SIG-M5 treated with dmso at 0.1 percent for 504 hours (cell line): ENCODE measurements around the gene INTS14.
"Not testable (repeated sequence)": the region's sequence is repeated elsewhere in the genome, so short reads cannot be mapped to it uniquely, and the experiment has no call there.

Experiments used
- DNase-seq: peaks from one replicate; lab custom pipeline; 2025; ENCODE audit not compliant: unreplicated experiment; lab: John Stamatoyannopoulos, UW

INTS14 gene

GRCh38 chr15:65632780-65633375 lies 21.9 kb upstream of the INTS14 start:
- no peak for DNase-seq

DNA sequence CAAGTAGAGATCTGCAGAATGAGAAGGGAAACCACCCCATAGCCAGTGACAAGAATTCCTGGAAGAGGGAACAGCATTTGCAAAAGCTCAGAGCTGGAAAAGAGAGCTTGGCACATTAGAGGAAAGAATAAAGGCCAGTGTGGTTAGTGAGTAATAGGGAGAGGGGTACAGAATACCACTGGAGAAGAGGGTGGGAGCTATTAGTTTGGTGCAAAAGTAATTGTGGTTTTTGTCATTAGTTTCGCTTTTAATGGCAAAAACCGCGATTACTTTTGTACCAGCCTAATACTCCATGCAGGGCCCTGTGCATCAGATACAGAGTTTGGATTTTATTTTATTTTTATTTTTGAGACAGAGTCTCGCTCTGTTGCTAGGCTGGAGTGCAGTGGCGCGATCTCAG lies 20.6 kb upstream of the INTS14 start:
- no peak for DNase-seq

- no peak for DNase-seq
Observed at GRCh38 chr15:65630760-65631159, 19.8 kb upstream of the INTS14 start.

DNA sequence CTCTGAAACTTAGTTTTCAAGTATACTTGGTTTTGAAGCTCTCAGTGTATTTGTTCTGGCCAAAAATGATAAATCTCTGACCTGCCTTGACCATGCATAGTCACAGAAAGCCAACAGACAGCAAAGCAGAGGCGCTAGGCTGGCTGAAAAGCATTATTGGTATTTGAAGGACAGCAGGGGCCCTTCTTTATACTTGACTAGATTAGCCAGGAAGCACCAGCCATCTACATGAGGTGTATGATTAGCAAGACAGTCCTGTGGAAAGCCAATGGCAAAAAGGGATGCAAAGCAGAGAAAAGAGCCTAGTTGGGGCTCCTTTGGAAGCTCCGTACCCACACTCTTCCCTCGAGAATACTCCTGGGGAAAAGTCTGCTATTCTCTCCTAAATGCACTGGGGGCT lies 18.6 kb upstream of the INTS14 start:
- no peak for DNase-seq

- no peak for DNase-seq
Observed at GRCh38 chr15:65626856-65627255, 15.9 kb upstream of the INTS14 start.

GRCh38 chr15:65623103-65623502 lies 12.2 kb upstream of the INTS14 start:
- no peak for DNase-seq

- no peak for DNase-seq
Observed at GRCh38 chr15:65621638-65622037, 10.7 kb upstream of the INTS14 start, which contains the start of gene SLC24A1. TSS of gene SLC24A1 (plus strand) at chr15:65621938. CDS start at chr15:65624081, 2,143 bp downstream.

DNA sequence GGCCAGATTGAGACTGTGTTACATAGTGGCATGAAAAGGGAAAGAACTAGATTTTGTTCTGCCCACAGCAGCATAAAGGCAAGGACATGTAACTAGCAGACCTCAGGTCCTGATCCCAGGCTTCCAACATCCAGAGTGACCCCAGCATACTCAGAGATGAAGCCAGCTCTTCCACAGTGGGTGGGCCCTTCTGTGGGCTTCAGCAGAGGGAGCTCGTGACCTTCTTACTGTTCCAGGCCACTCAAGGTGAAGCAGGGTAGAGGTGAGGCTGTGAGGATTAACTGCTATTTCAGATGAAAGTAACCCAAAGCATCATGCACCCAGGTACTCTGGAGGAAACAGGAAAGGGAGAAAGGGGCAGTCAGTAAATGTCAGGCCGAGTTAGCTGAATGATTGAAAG lies 9.9 kb upstream of the INTS14 start:
- DNase-seq: no peak

DNA sequence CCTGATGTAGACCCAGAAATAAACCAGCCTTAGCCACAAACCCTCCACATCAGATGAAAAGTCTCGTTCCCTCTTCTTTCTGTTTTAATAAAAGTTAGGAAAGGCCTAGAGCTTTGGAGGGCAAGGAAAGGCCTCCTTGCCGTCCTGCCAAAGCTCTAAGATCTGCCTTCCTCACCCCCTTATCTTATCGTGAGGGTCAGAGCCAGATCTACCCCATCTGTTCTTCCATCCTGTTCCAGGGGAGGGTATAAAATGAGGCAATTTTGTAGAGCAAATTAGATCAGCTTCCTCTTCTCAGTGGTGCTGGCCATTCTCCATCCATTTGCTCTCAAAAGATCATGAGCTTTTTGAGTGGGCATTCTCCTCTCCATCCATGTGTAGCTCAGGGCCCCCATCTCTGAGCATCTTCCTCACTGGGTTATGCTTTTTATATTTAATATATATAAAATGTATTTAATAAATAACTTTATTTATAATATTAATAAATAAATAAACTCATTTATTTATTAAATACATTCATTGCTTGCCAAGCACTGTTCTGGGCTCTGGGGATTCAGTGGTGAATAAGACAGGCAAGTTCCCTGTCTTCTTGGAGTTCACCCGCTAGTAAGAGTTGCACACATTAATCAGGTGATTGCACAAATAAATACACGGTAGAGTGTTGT lies 8.8 kb upstream of the INTS14 start:
- no peak for DNase-seq

DNA sequence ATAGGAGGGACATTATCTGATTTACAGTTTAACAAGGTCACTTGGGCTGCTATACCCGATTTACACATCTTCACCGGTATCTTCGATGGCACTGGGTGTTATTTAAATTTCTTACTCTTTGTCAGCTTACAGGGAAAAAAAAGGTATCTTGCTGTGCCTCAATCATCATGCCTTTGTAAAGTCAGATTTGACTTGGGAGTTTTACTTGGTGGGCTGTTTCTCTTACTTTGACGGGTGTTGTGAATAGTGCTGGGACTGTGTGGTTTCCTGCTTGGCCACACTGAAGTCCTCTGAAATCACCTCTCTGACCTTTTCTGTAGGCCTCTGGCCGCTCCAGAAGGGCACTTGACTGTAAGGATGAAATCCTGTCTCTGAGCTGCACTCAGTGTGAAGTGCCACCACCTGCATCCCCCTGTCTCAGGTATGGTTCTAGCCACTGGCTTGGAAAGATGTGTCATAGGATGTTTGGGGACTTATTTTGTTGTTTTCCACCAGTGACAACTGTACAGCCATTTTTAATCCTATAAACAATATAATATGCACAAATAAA lies 7.7 kb upstream of the INTS14 start:
- DNase-seq: no peak

DNA sequence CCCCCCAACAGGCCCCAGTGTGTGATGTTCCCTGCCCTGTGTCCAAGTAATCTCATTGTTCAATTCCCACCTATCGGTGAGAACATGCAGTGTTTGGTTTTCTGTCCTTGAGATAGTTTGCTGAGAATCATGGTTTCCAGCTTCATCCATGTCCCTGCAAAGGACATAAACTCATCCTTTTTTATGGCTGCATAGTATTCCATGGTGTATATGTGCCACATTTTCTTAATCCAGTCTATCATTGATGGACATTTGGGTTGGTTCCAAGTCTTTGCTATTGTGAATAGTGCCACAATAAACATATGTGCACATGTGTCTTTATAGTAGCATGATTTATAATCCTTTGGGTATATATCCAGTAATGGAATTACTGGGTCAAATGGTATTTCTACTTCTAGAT lies 5.0 kb upstream of the INTS14 start:
- not testable (repeated sequence) for DNase-seq

DNA sequence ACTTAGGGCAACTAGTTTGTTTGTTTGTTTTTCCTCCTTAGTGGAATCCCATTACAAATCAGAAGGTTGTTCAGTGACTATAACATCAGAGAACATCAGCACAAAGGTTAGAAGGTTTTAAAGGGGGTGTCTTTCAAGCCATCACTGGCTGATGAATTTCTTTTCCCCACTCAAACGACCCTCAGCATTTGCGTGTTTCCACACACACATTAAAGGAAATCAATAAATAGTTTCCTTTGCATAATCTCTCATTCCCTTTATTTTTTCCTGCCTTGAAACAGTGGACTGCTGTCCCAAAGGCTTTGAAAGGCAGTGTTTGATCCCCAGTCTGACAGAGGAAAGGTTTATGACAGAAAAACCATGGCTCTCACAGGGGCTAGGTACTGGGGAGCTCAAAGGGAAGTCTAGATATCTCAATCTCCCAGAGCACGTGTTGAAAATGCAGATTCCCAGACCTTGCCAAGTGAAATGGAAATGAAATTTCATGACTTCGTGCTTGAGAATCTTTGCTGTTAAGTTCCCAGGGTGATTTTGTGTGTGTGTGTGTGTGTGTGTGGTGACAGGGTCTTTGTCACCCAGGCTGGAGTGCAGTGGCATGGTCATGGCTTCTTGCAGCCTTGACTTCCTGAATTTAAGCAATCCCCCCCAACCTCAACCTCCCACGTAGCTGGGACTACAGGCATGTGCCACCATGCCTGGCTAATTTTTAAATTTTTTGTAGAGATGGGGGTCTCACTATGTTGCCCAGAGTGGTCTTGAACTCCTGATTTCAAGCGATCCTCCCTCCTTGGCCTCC lies 2.2 kb upstream of the INTS14 start:
- no peak for DNase-seq

DNA sequence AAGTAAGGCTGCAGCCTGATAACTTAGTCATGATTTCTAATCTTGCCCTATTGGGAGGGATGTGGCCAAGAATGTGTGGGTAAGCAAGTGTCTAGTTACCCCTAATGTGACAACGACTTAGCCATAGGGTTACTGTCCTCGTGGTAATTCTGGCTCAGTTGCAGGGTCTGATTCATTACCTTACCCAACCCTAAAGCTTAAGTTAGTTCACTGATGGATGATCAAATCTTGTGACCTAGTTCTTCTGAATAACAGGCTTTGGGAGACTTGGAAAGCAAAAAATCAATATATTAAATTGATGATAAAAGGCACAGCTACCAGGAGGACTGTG lies 1.6 kb upstream of the INTS14 start:
- no peak for DNase-seq

DNA sequence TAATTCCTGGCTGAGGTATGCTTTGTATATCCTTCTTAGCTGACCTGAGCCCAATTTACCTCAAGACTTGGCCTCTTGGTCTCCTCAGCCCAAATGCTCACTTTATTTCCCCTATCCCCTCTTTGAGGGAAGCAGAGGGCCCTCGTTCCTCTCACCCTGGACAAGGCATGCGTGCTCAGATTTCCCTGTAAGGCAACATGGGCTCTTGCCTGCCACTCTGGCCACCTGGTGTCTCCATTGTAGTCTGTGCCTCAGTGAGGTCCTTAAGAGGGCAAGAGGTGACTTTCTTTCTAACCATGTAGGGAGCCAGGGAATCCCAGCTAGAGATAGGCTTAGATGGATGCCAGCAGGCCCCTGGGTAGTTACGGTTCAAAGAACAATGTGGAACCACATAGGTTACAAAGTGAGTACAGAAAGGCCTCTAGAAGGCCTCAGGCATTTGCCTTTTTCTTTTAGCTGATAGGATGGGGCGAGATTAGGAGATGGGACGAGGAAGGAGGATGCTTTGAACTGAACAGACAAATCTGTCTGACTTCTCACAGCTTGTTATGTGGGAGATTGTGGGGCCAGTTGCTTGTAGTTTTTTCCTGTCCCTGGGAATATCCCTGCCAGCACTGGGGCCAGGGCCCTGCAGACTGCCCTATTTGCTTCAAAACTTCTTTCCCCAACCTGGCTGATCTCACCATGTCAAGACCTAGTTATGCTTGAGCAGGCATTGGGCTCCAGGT lies 1.1 kb upstream of the INTS14 start:
- DNase-seq: no peak

GRCh38 chr15:65603559-65603958 lies 7.4 kb downstream of the INTS14 start:
- DNase-seq: no peak

DNA sequence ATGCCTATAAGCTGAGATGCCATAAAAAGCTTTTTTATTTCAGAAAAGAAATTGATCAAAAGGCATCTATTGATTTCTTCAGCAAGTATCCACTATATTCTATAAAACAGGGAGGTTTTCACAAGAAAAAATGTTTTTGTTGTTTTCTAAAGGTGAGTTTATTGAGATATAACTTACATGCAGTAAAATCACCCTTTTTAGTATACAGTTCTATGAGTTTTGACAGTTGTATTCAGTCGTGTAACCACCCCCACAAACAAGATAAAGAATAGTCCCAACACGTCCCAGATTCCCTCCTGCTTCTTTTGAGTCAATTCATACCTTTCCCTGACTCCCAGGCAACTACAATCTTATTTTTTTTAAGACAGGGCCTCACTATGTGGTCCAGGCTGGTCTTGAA lies 7.8 kb downstream of the INTS14 start:
- DNase-seq: no peak

- no peak for DNase-seq
Observed at GRCh38 chr15:65599677-65600076, 11.3 kb downstream of the INTS14 start.

DNA sequence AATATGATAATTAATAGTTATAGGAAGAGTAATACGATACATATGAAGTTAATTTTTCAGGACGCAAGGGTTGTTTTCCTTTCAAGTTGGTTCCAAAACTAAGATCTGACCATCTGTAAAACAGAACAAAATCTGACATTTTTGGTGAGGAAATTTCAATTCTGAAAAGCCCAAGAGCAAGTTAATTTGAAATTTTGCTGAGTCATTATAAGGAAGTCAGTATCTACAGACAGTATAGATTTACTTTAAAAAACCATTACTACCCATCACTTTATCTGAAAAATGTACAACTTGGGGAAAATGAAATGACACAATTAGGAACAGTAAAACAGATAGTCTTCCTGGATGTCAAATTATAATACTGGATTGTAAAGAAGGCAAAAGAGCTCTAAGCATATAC lies 12.5 kb downstream of the INTS14 start:
- no peak for DNase-seq

DNA sequence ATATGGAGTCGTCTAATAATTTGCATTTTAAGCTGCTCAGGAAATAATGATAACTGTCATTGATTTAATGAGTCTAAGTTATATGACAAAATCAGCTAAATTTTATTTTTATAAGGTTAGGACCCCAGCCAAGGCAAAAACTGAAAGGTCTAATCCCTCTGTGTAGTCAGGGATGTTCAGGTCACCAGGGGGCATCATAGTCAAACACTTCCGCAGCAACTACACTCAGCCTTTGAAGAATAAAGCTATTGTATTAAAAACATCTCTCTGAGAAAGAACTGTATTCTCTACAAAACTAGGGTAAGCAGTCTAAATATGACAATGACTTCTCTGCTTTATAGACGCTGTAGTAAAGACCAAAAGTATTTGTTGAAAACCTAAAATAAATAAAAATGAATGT lies 15.0 kb downstream of the INTS14 start:
- no peak for DNase-seq

DNA sequence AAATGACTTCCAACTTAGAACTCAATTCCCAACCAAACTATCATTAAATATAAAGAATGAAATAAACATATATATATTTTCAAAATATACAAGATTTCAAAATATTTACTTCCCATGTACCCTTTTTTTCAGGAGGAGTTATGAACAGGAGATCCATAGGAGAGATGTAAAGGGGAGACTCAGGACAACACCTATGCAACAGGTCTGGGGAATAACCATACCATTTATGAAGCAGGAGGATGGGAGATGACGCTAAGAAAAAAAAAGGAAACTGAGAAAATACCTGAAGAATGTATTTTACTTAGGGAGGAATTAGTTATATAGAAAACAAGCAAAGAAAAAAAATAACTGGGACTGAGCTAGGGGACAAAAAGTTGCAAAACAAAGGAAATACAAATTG lies 23.8 kb downstream of the INTS14 start:
- DNase-seq: no peak

DNA sequence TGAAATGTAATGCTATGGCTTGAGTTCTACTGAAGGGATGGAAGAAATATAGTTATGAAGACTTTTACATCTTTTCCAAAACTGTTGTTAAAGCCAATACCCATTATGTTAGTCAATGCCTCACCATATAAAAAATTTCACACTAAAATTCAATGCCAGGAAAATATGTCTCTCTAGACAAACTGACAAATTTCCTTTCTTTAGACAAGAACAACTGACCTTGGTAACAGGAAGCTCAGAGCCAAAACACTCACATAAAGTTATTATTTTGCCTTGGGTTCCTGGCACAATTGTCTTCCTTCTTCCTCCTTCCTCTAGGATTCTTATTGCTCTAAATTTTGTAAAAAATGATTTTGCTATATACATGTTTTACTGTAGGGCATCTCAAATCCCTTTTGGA lies 26.7 kb downstream of the INTS14 start:
- no peak for DNase-seq
